Mucosa of gallbladder (tissue), 1 donor: ENCODE measurements around the gene PRKCB. TPM values are rescaled to one million over a fixed set of nuclear protein-coding genes. Genes with fewer than 3 reads are reported as not detected.
A peak's percentile ranks its signal among the peaks of the same experiment; 100 is the strongest.

Source experiments
- DNase-seq: peaks from one replicate; pipeline ENCODE4 v3.0.0-alpha.2; 2020; ENCODE audit warnings: low spot score
- total RNA-seq: library from RNA; stranded (reverse); gene quantifications from one replicate; pipeline ENCODE4 v1.2.1, GENCODE V29; 2021
- donor health status: DM: no; HTN: no; CAD: no.

The PRKCB gene
- total RNA-seq = 9.6 TPM

GRCh38 chr16:23835390-23836077 lies at the start of gene PRKCB:
TSS of gene PRKCB (plus strand) at chr16:23835983.
- peak; percentile 75 for DNase-seq

GRCh38 chr16:23786964-23787561 lies 48.7 kb upstream of the PRKCB start:
- no peak for DNase-seq

- no peak for DNase-seq
These were observed 47.1 kb upstream of the PRKCB start for GRCh38 chr16:23788685-23789084.

- DNase-seq = no peak
These were observed 40.4 kb upstream of the PRKCB start for GRCh38 chr16:23795378-23795777.

GRCh38 chr16:23796941-23797340 lies 38.8 kb upstream of the PRKCB start:
- DNase-seq = no peak

GRCh38 chr16:23801378-23801777 lies 34.4 kb upstream of the PRKCB start:
- peak; percentile 78 for DNase-seq

GRCh38 chr16:23802776-23803175 lies 33.0 kb upstream of the PRKCB start:
- DNase-seq = no peak

- DNase-seq = peak; percentile 41
These were observed 32.1 kb upstream of the PRKCB start for GRCh38 chr16:23803591-23804123.

GRCh38 chr16:23807028-23807427 lies 28.8 kb upstream of the PRKCB start:
- DNase-seq = peak; percentile 13

- no peak for DNase-seq
These were observed 14.3 kb upstream of the PRKCB start for GRCh38 chr16:23821467-23821866.

GRCh38 chr16:23821875-23822688 lies 13.7 kb upstream of the PRKCB start:
- DNase-seq = no peak

GRCh38 chr16:23823475-23824384 lies 12.1 kb upstream of the PRKCB start:
- no peak for DNase-seq

- DNase-seq = no peak
These were observed 10.9 kb upstream of the PRKCB start for GRCh38 chr16:23824909-23825308.

GRCh38 chr16:23826528-23827045 lies 9.2 kb upstream of the PRKCB start:
- DNase-seq = no peak

GRCh38 chr16:23827057-23827456 lies 8.7 kb upstream of the PRKCB start:
- DNase-seq = no peak

- DNase-seq = no peak
These were observed 6.3 kb upstream of the PRKCB start for GRCh38 chr16:23829454-23829853.

- DNase-seq = no peak
These were observed 5.5 kb upstream of the PRKCB start for GRCh38 chr16:23830276-23830675.

GRCh38 chr16:23832882-23833281 lies 2.9 kb upstream of the PRKCB start:
- DNase-seq = no peak

- no peak for DNase-seq
These were observed 2.3 kb upstream of the PRKCB start for GRCh38 chr16:23833504-23833903.

- no peak for DNase-seq
These were observed 1.7 kb upstream of the PRKCB start for GRCh38 chr16:23833960-23834685.

GRCh38 chr16:23836078-23836403 lies 258 bp downstream of the PRKCB start:
- no peak for DNase-seq
